ENCODE measurements around the gene SORCS3.

The SORCS3 gene

DNA sequence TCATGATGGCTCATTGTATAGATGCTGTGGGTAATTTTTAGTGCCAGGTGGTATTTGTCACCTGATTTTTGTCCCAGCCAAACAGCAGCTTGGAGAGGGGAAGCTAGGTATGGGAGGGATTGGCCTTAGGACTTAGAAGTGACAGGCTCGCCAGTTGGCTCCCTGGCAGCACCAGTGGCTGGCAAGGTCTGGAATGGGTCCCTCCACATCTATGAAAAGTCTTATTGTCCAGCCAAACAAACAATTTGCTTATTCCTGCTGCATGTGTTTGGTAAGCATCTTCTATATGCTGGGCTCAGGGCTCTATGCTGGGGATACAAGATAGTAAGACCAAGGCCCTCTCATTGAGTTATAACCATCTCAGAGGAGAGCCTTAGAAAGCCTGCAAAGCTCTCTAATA, 42.5 kb downstream of the SORCS3 start:
- no peaks in the 10 kb centered on the region for H4K20me1 ChIP-seq (ENCODE audit: insufficient read depth, low read length, poor library complexity, severe bottlenecking)
- TF ChIP-seq EZH2phosphoT487 (IDR thresholded peaks at IDR 0.05; ENCODE audit: borderline replicate concordance), result no peak
- TF ChIP-seq, protein P1, sequence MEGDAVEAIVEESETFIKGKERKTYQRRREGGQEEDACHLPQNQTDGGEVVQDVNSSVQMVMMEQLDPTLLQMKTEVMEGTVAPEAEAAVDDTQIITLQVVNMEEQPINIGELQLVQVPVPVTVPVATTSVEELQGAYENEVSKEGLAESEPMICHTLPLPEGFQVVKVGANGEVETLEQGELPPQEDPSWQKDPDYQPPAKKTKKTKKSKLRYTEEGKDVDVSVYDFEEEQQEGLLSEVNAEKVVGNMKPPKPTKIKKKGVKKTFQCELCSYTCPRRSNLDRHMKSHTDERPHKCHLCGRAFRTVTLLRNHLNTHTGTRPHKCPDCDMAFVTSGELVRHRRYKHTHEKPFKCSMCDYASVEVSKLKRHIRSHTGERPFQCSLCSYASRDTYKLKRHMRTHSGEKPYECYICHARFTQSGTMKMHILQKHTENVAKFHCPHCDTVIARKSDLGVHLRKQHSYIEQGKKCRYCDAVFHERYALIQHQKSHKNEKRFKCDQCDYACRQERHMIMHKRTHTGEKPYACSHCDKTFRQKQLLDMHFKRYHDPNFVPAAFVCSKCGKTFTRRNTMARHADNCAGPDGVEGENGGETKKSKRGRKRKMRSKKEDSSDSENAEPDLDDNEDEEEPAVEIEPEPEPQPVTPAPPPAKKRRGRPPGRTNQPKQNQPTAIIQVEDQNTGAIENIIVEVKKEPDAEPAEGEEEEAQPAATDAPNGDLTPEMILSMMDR (conservative IDR thresholded peaks at IDR 0.05; ENCODE audit: low read length), result no peak
- no peaks in the 10 kb centered on the region for H3K79me2 ChIP-seq (ENCODE audit: insufficient read depth, low read length)
- H3K9me2 ChIP-seq (replicated peaks; ENCODE audit: low read depth, low read length), result no peaks in the 10 kb centered on the region
- H3K4me3 ChIP-seq (ENCODE audit: low read length, poor library complexity, severe bottlenecking), result no peak overlapping the region
- no peaks in the 10 kb centered on the region for H3F3A ChIP-seq (ENCODE audit: low read depth)
- no peak overlapping the region for H3K4me2 ChIP-seq (ENCODE audit: low read depth, low read length, poor library complexity, severe bottlenecking)
- H3K9ac ChIP-seq (ENCODE audit: low read depth, low read length, poor library complexity, severe bottlenecking), result no peak overlapping the region
- no peaks in the 10 kb centered on the region for H3K9me3 ChIP-seq (ENCODE audit: insufficient read depth, low read depth, low read length)
- no peaks in the 10 kb centered on the region for H3K4me1 ChIP-seq (ENCODE audit: insufficient read depth, low read length, poor library complexity, severe bottlenecking)
- H3K27me3 ChIP-seq (ENCODE audit: insufficient read depth, low read length, poor library complexity, severe bottlenecking), result no peaks in the 10 kb centered on the region
- H2AFZ ChIP-seq (ENCODE audit: low read length), result no peak overlapping the region
- H3K36me3 ChIP-seq (ENCODE audit: insufficient read depth, low read length), result no peaks in the 10 kb centered on the region

DNA sequence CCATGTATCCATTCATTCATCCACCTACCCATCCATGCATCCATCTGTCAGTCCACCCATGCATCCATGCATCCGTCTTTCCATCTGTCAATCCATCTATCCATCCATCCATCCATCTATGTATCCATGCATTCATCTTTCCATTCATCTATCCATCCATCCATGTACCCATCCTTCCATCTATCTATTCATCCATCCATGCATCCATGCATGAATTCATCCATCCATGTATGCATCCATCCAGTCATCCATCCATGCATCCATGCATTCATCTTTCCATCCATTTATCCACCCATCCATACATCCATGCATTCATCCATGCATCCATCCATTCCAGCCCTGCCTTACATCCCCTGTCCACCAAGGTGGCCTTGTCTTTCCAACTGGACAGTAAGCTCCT, 45.7 kb downstream of the SORCS3 start:
- Histone ChIP-seq H3K4me2 (ENCODE audit: low read depth, low read length, poor library complexity, severe bottlenecking) (no peak overlapping the region), H3K36me3 (ENCODE audit: insufficient read depth, low read length) (no peaks in the 10 kb centered on the region), H3K79me2 (ENCODE audit: insufficient read depth, low read length) (no peaks in the 10 kb centered on the region), H3K27me3 (ENCODE audit: insufficient read depth, low read length, poor library complexity, severe bottlenecking) (no peaks in the 10 kb centered on the region), H4K20me1 (ENCODE audit: insufficient read depth, low read length, poor library complexity, severe bottlenecking) (no peaks in the 10 kb centered on the region), H3K9me2 (replicated peaks; ENCODE audit: low read depth, low read length) (no peaks in the 10 kb centered on the region), H3K9ac (ENCODE audit: low read depth, low read length, poor library complexity, severe bottlenecking) (no peak overlapping the region), H3K9me3 (ENCODE audit: insufficient read depth, low read depth, low read length) (no peaks in the 10 kb centered on the region), H2AFZ (ENCODE audit: low read length) (no peak overlapping the region), H3K4me3 (ENCODE audit: low read length, poor library complexity, severe bottlenecking) (no peak overlapping the region), H3F3A (ENCODE audit: low read depth) (no peaks in the 10 kb centered on the region), H3K4me1 (ENCODE audit: insufficient read depth, low read length, poor library complexity, severe bottlenecking) (no peaks in the 10 kb centered on the region)
- no peak for TF ChIP-seq EZH2phosphoT487 (IDR thresholded peaks at IDR 0.05; ENCODE audit: borderline replicate concordance)
- TF ChIP-seq, protein P1 (conservative IDR thresholded peaks at IDR 0.05; ENCODE audit: low read length), result no peak

DNA sequence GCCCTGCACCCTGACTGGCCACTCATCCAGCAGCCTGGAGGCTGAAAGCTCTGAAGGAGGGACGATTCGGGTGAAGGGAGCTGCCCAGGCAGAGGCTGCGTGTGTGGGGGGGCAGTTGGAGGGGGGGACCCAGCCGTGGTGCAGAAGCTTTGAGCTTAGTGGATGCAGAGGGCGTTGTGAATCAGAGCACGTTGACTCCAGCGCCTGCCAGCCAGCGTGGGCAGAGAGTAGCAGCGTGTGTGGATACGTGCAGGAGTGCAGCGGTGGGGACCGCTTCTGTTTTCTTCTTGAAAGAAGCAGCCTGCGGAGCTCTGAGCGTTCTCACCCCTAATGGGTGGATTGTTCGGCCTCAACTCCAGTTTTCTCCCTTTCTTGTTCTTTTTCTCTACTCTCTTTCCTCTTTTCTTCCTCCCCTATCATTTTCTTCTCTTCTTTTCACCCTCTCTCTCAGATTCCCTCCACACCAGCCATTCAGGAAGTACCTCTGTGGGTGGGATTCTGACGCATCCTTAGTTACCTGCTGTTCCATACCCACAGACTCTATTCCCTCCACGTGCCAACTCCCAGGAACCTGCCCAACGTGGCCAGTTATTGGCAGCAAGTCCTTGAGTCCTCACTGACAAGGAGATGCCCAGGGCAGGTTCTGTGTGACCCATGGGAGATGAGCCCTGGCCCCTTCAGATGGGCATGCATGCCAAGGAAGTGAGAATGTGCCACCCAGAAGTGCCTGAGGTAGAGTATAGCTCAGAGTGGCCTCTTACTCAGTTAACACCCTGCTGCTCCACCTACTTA, 47.4 kb downstream of the SORCS3 start:
- H3K4me2 ChIP-seq (ENCODE audit: low read depth, low read length, poor library complexity, severe bottlenecking), result no peak overlapping the region
- no peaks in the 10 kb centered on the region for H3F3A ChIP-seq (ENCODE audit: low read depth)
- no peaks in the 10 kb centered on the region for H3K27me3 ChIP-seq (ENCODE audit: insufficient read depth, low read length, poor library complexity, severe bottlenecking)
- H3K4me1 ChIP-seq (ENCODE audit: insufficient read depth, low read length, poor library complexity, severe bottlenecking), result no peaks in the 10 kb centered on the region
- no peak for TF ChIP-seq EZH2phosphoT487 (IDR thresholded peaks at IDR 0.05; ENCODE audit: borderline replicate concordance)
- TF ChIP-seq, protein P1 (conservative IDR thresholded peaks at IDR 0.05; ENCODE audit: low read length), result no peak
- H3K4me3 ChIP-seq (ENCODE audit: low read length, poor library complexity, severe bottlenecking), result no peak overlapping the region
- no peak overlapping the region for H2AFZ ChIP-seq (ENCODE audit: low read length)
- no peaks in the 10 kb centered on the region for H3K9me3 ChIP-seq (ENCODE audit: insufficient read depth, low read depth, low read length)
- no peaks in the 10 kb centered on the region for H3K79me2 ChIP-seq (ENCODE audit: insufficient read depth, low read length)
- no peak overlapping the region for H3K9ac ChIP-seq (ENCODE audit: low read depth, low read length, poor library complexity, severe bottlenecking)
- no peaks in the 10 kb centered on the region for H4K20me1 ChIP-seq (ENCODE audit: insufficient read depth, low read length, poor library complexity, severe bottlenecking)
- no peaks in the 10 kb centered on the region for H3K36me3 ChIP-seq (ENCODE audit: insufficient read depth, low read length)
- no peaks in the 10 kb centered on the region for H3K9me2 ChIP-seq (replicated peaks; ENCODE audit: low read depth, low read length)

All from Loucy (cell line).